WERI-Rb-1 (cell line): ENCODE measurements around the gene GABBR2.
A peak's percentile ranks its signal among the peaks of the same experiment; 100 is the strongest.

Experiments
- DNase-seq: peaks from one replicate; pipeline ENCODE4 v3.0.0-alpha.2; 2020
- H3K27ac ChIP-seq: fragments of 250-450 bp; sonication (Bioruptor Pico); 2 replicates; pipeline ENCODE4 v1.5.1; 2020; ENCODE audit warnings: mild to moderate bottlenecking, moderate library complexity
- H3K27me3 ChIP-seq: fragments of 250-450 bp; sonication (Bioruptor Pico); 2 replicates; pipeline ENCODE4 v1.5.1; 2021; ENCODE audit warnings: mild to moderate bottlenecking, low read depth, moderate library complexity; ENCODE audit not compliant: insufficient read depth, severe bottlenecking
- H3K36me3 ChIP-seq: fragments of 250-450 bp; sonication (Bioruptor Pico); 2 replicates; pipeline ENCODE4 v1.5.1; 2020; ENCODE audit warnings: mild to moderate bottlenecking, moderate library complexity
- H3K4me3 ChIP-seq: 2 replicates; pipeline ENCODE4 v1.5.1; 2011; ENCODE audit warnings: low read depth, mild to moderate bottlenecking, control low read depth, low read length
- H3K9me3 ChIP-seq: fragments of 250-450 bp; sonication (Bioruptor Pico); 2 replicates; pipeline ENCODE4 v1.5.1; 2021; ENCODE audit warnings: mild to moderate bottlenecking, moderate library complexity; ENCODE audit not compliant: severe bottlenecking
- TF ChIP-seq, protein P1 (sequence below): IDR thresholded peaks from 2 replicates; pipeline ENCODE4 v1.5.1; 2011; ENCODE audit warnings: low read depth, mild to moderate bottlenecking, control low read depth, inconsistent platforms, low read length

Gene GABBR2

DNA sequence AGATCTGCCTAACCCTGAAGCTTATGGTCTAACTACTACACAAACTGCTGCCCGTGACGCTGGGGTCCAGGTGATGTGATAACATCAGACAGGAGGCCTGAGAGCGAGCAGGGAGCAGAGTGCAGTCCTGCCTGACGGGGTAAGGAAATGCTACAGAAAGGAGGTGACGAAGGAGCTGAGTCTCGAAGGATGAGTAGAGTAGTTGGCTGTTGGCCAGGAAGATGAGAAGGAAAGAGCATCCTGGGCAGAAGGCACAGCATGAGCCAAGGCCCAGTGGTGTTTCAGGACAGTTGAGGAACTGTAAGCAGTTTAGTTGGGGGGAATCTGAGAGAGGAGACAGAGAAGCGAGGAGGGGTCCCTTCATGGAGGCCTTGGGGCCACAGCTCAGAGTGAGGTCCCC is 317.3 kb downstream of the GABBR2 start:
- no peak for DNase-seq
- Histone ChIP-seq H3K4me3 (no peak overlapping the region), H3K27ac (no peak overlapping the region), H3K9me3 (peaks cover 4% of the 10 kb centered on the region), H3K27me3 (no peaks in the 10 kb centered on the region), H3K36me3 (peaks cover 54% of the 10 kb centered on the region)
- TF ChIP-seq, protein P1, sequence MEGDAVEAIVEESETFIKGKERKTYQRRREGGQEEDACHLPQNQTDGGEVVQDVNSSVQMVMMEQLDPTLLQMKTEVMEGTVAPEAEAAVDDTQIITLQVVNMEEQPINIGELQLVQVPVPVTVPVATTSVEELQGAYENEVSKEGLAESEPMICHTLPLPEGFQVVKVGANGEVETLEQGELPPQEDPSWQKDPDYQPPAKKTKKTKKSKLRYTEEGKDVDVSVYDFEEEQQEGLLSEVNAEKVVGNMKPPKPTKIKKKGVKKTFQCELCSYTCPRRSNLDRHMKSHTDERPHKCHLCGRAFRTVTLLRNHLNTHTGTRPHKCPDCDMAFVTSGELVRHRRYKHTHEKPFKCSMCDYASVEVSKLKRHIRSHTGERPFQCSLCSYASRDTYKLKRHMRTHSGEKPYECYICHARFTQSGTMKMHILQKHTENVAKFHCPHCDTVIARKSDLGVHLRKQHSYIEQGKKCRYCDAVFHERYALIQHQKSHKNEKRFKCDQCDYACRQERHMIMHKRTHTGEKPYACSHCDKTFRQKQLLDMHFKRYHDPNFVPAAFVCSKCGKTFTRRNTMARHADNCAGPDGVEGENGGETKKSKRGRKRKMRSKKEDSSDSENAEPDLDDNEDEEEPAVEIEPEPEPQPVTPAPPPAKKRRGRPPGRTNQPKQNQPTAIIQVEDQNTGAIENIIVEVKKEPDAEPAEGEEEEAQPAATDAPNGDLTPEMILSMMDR, result no peak

DNA sequence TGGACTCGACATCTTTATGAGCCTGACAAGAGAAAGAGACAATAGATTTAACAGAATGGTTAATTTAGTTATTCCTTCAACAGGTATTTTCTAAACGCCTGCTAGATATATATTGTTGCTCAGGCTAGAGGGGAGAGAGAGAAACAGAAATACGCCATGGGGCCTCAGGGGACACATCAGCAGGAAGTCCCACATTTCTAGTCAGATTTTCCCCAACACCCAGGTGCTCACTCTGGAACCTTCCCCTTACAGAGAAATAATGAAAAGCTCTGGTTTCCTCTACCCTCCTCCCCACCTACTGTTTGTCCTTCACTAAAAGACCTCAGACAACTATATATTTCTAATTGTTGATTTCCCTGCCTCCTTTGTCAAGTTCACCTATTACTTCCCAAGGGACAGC is 323.0 kb downstream of the GABBR2 start:
- Histone ChIP-seq H3K4me3 (no peak overlapping the region), H3K27me3 (no peaks in the 10 kb centered on the region), H3K9me3 (no peaks in the 10 kb centered on the region), H3K27ac (no peak overlapping the region), H3K36me3 (peaks cover 69% of the 10 kb centered on the region)
- DNase-seq, result no peak
- TF ChIP-seq, protein P1, result no peak

- H3K4me3 ChIP-seq, result no peak overlapping the region
Measured at GRCh38 chr9:98383758-98384157, 325.0 kb downstream of the GABBR2 start.

GRCh38 chr9:98381311-98382103 is 327.2 kb downstream of the GABBR2 start:
- Histone ChIP-seq H3K27me3 (no peaks in the 10 kb centered on the region), H3K36me3 (peaks cover 41% of the 10 kb centered on the region), H3K9me3 (no peaks in the 10 kb centered on the region), H3K27ac (no peak overlapping the region), H3K4me3 (no peak overlapping the region)
- TF ChIP-seq, protein P1, result no peak
- DNase-seq, result no peak

More at GRCh38 chr9:98383758-98384157, 325.0 kb downstream of the GABBR2 start:
- peaks cover 61% of the 10 kb centered on the region for H3K36me3 ChIP-seq
- no peak for DNase-seq
- no peaks in the 10 kb centered on the region for H3K27me3 ChIP-seq
- H3K27ac ChIP-seq, result no peak overlapping the region
- H3K9me3 ChIP-seq, result no peaks in the 10 kb centered on the region
- TF ChIP-seq, protein P1, result peak; percentile 49

DNA sequence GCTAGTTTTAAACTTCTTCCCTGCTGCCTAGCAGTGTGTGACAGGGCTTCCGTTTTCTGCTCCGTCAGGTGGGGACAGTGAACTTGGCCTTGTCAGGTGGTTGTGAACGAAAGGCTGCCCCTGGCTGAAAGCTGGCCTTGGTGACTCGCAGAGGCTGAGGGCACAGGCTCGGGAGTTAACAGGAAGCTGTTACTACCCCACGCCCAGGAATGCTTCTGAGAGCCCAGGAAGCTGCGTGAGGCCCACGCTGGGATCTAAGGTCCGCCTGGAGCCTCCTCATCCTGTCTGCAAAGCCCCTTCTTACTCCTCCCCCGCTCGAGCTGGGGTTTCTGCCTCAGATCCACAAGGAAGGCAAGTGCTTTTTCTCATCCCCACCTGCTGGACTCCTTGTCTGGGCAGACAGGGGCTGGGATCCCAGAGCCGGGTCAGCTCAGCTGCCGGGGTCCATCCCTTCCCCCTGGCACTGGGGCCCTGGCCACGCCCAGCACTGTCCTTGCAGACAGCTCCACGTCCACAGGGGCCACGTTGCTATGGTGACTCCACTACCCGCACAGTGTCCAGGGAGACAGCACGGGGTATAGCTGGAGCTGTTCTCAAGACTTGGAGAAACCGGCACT is 328.6 kb downstream of the GABBR2 start:
- Histone ChIP-seq H3K4me3 (no peak overlapping the region), H3K27me3 (no peaks in the 10 kb centered on the region), H3K9me3 (no peaks in the 10 kb centered on the region), H3K27ac (peak overlapping the region; percentile 63), H3K36me3 (peaks cover 28% of the 10 kb centered on the region)
- TF ChIP-seq, protein P1, result no peak
- DNase-seq, result peak; percentile 71
